Esophagus (tissue), 2 donors: Measurements from ENCODE around the gene ZSCAN21. TPM values are rescaled to one million over a fixed set of nuclear protein-coding genes. Genes with fewer than 3 reads are reported as not detected.
A peak's percentile ranks its signal among the peaks of the same experiment; 100 is the strongest.
"Not testable (repeated sequence)": the region's sequence is repeated elsewhere in the genome, so short reads cannot be mapped to it uniquely, and the experiment has no call there.

Source experiments
- H3K27ac ChIP-seq, 2 donors: one replicate each; pipeline ENCODE4 v1.5.1; 2013; ENCODE audit warnings: low read depth in 2 of 2, mild to moderate bottlenecking in 2 of 2, inconsistent platforms in 1 of 2, low read length in 1 of 2, moderate library complexity in 1 of 2
- H3K27me3 ChIP-seq, 2 donors: one replicate each; pipeline ENCODE4 v1.6.1; 2013; ENCODE audit warnings: low read length in 2 of 2, control low read depth in 1 of 2, mild to moderate bottlenecking in 1 of 2; ENCODE audit not compliant: insufficient read depth in 2 of 2, control insufficient read depth in 1 of 2
- H3K36me3 ChIP-seq, 2 donors: one replicate each; pipeline ENCODE4 v1.6.1; 2013; ENCODE audit warnings: low read length in 1 of 2; ENCODE audit not compliant: control insufficient read depth in 2 of 2, insufficient read depth in 2 of 2
- H3K4me1 ChIP-seq, 2 donors: one replicate each; pipeline ENCODE4 v1.6.1; 2013; ENCODE audit warnings: low read length in 1 of 2; ENCODE audit not compliant: control insufficient read depth in 2 of 2, insufficient read depth in 2 of 2
- H3K4me3 ChIP-seq, 2 donors: one replicate each; pipeline ENCODE4 v1.5.1; 2013; ENCODE audit warnings: low read length in 2 of 2, mild to moderate bottlenecking in 2 of 2, low read depth in 1 of 2, moderate library complexity in 1 of 2
- H3K9me3 ChIP-seq, 2 donors: one replicate each; pipeline ENCODE4 v1.6.1; 2013; ENCODE audit warnings: mild to moderate bottlenecking in 2 of 2, low read depth in 1 of 2, low read length in 1 of 2, moderate library complexity in 1 of 2; ENCODE audit not compliant: control insufficient read depth in 2 of 2, insufficient read depth in 1 of 2
- WGBS, 2 donors: extraction: QIAGEN DNeasy Blood & Tissue Kit; methylation state at CpG; one replicate each; pipeline ENCODE4 v1.1.7; 2013; 5-methylcytosine and 5-hydroxymethylcytosine counted together
- polyA plus RNA-seq, 2 donors: library from polyadenylated mRNA; stranded (reverse); fragments of 200-250 nt; gene quantifications; one replicate each; pipeline ENCODE4 v1.2.3, GENCODE V29; 2013
- donor health status: healthy with polysubstance abuse.
- donor health status: Bipolar disorder and iron deficiency.

Gene ZSCAN21
- 1 to 10 TPM; 3.8 to 3.9 TPM for polyA plus RNA-seq

DNA sequence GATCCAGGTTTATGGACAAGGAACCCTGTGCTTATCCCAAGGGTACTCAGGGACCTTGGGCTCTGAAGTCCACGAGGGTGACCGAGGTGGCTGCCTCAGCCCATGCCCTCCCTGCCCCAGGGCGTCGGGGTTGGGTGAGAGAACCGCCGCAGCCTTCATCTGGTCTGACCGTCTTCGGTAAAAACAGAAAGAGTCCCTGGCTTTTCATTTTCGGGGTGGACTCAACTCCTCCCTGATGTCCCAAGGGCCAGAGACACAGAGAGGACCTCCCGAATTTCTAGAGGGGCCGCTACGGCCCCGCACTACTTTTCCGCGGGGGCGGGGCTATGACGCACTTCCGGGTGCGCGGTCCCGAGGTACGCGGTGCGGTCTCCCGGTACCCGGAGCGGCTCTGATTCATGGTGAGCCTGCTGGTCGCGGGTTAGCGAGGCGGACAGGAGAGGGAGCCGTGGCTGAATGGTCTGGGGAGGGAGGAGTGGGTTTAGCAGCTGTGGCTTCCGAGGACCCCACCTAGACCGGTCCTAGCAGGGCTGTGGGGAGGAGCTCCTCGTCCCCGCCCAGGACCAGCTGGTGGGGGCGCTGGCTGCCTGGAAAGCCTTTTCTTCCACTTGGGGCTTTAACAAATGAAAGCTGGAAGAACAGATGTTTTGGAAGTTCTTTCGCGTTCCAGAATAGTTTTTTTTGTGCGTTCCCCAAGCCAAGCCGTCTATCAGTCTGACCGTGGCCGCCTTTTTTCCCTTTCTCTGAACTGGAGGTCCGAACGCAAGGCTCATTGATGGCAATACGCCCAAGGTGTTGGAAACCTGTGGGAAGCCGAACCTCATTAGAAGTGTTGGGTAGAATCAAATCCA lies at the start of gene ZSCAN21:
ZSCAN21 (plus strand) TSS at position 334 of the 851 bp plus-strand sequence. CDS start 7,233 bp downstream, outside the sequence.
- Histone ChIP-seq H3K9me3 (no peaks in the 10 kb centered on the region), H3K27me3 (no peaks in the 10 kb centered on the region), H3K4me1 (no peaks in the 10 kb centered on the region), H3K27ac (peak within 1 kb of the TSS; percentile 92 to 99), H3K36me3 (no peaks in the 10 kb centered on the region), H3K4me3 (peak within 1 kb of the TSS; percentile 58 to 86)
- WGBS, 2 donors, result 1% methylated on average over 46 to 47 of the region's 47 CpGs

DNA sequence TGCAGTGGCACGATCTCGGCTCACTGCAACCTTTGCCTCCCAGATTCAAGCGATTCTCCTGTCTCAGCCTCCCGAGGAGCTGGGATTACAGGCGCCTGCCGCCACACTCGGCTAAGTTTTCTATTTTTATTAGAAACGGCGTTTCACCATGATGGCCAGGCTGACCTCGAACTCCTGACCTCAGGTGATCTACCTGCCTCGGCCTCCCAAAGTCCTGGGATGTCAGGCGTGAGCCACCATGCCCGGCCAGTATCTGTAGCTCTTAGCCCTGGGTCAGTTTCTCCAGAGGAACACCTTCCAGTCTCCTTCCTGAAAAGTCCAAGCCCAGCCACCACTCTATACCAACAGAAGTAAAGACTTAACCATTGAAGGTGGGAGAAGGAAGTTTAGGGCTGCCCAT lies 49.3 kb upstream of the ZSCAN21 start:
- H3K4me3 ChIP-seq, result no peak overlapping the region
- WGBS, 2 donors, result 78 to 92% methylated on average over 13 of the region's 13 CpGs
- H3K36me3 ChIP-seq, result no peaks in the 10 kb centered on the region
- H3K9me3 ChIP-seq, result no peaks in the 10 kb centered on the region
- no peaks in the 10 kb centered on the region for H3K27me3 ChIP-seq
- H3K4me1 ChIP-seq, result peaks cover 0 to 2% of the 10 kb centered on the region in 2 donors
- H3K27ac ChIP-seq, result no peak overlapping the region

DNA sequence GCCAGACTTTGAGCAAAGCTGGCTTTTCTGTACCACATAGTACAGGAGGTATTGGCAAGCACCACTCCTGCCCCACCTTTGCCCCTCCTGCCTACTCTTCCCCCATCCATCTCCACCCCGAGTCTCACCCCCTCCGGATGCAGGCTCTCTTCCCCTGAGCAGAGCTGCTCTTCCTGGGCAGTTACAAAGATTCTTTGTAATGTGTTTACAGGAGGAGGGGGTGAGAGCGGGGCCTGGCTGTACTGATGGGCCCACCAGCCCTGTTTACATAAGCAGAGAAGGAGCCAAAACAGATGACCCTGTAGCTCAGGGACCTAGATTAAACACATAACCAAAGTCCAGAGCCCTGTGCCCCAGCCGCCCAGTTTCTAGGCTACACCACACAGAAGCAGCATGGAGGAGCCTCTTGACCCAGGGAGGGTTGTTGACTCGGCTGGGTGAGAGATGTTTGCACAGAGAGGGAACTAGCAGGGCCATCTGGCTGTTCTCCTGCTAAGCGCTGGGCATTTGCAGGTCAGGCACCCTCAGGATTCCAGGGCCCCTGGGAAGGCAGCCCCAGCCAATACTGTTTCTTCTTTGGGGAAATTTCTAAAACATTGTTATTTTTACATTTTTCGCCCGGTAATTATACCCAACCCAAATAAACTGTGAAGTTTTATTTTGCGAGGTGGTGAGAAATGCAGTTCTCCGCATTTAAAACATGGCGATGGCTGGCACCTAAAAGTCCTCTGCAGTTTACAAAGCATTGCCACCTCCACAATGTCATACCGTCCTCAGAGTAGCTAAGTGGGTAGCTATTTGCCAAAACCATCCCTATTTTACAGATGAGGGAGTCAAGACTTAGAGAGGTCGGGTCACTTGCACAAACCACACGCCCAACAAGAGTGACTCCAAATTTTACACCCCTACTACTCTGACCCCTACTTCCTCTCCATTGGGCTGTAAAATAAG lies 45.6 kb upstream of the ZSCAN21 start:
- H3K9me3 ChIP-seq, result no peaks in the 10 kb centered on the region
- 59 to 67% methylated on average over 14 of the region's 14 CpGs for WGBS, 2 donors
- no peaks in the 10 kb centered on the region for H3K27me3 ChIP-seq
- H3K36me3 ChIP-seq, result no peaks in the 10 kb centered on the region
- no peak overlapping the region for H3K4me3 ChIP-seq
- peaks cover 0 to 7% of the 10 kb centered on the region in 2 donors for H3K4me1 ChIP-seq
- no peak overlapping the region for H3K27ac ChIP-seq

DNA sequence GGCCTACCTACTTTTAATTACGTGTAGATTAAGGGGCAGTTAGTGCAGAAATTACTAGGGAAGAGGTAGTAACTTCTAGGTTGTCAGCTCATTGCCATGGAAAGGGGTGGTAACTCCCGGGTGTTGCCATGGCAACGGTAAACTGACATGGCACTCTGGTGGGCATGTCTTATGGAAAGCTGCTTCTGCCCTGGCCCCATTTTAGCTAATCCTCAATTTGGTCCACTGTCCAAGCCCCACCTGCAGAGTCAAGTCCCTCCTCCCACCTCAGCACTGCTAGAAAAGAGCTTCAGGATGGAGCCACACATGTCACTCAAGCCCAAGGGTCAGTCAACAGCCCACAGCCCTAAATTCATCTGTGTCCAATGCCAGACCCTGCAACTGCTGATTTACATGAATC lies 41.7 kb upstream of the ZSCAN21 start:
- Histone ChIP-seq H3K4me3 (no peak overlapping the region), H3K27ac (no peak overlapping the region)
- 69 to 71% methylated on average over 3 of the region's 3 CpGs for WGBS, 2 donors

DNA sequence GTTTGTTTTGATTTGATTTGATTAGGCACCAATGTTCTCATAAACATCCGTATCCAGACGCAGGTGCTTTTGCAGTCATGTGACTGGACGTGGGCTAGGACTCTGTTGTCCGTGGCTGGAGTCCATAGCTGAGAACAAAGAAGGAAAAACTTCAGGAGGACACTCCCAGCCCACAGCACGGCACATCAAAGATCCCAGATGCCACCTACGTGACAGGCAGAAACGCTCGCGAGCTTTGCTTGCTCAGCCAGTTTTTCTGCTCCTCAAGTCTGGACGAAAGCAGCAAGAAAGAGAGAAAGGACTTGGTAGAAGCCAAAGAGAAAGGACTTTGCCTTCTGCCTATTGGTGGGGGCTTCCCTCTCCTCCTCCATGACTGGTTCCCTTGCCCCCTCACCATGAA lies 41.0 kb upstream of the ZSCAN21 start:
- 35 to 39% methylated on average over 10 of the region's 10 CpGs for WGBS, 2 donors
- Histone ChIP-seq H3K27ac (peak overlapping the region; percentile 75), H3K9me3 (no peaks in the 10 kb centered on the region)

More for the DNA sequence above, 41.7 kb upstream of the ZSCAN21 start:
- Histone ChIP-seq H3K36me3 (no peaks in the 10 kb centered on the region), H3K27me3 (no peaks in the 10 kb centered on the region), H3K4me1 (peaks cover 2 to 11% of the 10 kb centered on the region in 2 donors), H3K9me3 (no peaks in the 10 kb centered on the region)

DNA sequence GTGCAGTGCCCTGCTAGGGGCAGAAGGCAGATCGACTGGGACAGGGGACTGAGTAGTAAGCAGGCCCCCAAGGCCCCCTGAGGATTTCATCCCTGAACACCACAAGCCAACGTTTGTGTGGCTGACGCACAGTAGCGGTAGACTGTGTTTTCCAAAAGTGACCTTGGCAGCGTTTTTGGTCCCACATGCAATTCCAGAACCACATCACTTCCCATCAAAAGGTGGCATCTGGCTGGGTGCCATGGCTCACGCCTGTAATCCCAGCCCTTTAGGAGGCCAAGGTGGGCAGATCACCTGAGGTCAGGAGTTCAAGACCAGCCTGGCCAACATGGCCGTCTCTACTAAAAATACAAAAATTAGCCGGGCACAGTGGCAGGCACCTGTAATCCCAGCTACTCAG lies 39.6 kb upstream of the ZSCAN21 start:
- H3K36me3 ChIP-seq, H3K4me3 ChIP-seq, H3K27me3 ChIP-seq, H3K9me3 ChIP-seq, H3K27ac ChIP-seq: not testable (repeated sequence)
- 69 to 76% methylated on average over 8 of the region's 8 CpGs for WGBS, 2 donors
- H3K4me1 ChIP-seq, result peaks cover 2 to 11% of the 10 kb centered on the region in 2 donors

More for the DNA sequence above, 41.0 kb upstream of the ZSCAN21 start:
- H3K36me3 ChIP-seq, result no peaks in the 10 kb centered on the region
- H3K27me3 ChIP-seq, result no peaks in the 10 kb centered on the region
- H3K4me3 ChIP-seq, result no peak overlapping the region
- H3K4me1 ChIP-seq, result peaks cover 2 to 11% of the 10 kb centered on the region in 2 donors

DNA sequence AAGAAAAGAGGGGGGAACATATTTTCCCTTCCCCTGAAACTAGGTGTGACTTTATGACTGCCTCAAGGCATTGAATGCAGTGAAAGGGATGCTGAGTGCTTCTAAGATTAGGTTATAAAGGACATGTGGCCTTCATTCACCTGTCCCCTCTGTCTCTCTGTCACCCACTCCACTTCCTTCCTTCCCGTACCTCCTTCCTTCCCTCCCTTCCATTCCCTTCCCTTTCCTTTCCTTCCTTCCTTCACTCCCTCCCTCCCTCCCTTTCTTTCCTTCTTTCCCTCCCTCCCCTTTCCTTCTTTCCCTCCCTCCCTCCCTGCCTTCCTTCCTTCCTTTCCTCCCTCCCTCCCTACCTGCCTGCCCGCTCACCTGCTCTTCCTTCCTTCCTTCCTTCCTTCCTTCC lies 38.7 kb upstream of the ZSCAN21 start:
- no peak overlapping the region for H3K27ac ChIP-seq
- WGBS, 2 donors, result 68% methylated on average over 2 of the region's 2 CpGs
- H3K27me3 ChIP-seq, result no peaks in the 10 kb centered on the region
- H3K4me1 ChIP-seq, result peaks cover 2 to 11% of the 10 kb centered on the region in 2 donors
- no peaks in the 10 kb centered on the region for H3K36me3 ChIP-seq
- no peaks in the 10 kb centered on the region for H3K9me3 ChIP-seq
- H3K4me3 ChIP-seq, result no peak overlapping the region

DNA sequence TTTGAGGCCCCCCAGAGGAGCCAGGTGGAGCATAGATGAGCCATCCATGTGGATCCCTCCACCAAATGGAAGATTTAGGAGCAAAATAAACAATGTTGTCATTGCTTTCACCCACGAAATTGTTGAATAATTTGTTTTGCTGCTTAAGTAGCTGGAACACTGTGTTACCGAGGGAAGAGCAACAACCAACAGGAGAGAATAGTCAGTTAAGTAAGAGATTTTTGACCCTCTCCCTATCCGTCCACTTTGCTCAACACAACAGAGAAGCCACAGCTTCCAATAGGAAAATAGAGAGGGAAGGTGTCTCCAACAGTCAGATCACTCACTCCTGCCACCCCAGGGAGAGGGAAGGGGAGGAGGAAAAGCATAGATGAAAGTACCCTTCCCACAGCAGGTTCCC lies 38.1 kb upstream of the ZSCAN21 start:
- Histone ChIP-seq H3K4me1 (peaks cover 2 to 11% of the 10 kb centered on the region in 2 donors), H3K36me3 (no peaks in the 10 kb centered on the region), H3K27ac (no peak overlapping the region), H3K9me3 (no peaks in the 10 kb centered on the region), H3K27me3 (no peaks in the 10 kb centered on the region), H3K4me3 (no peak overlapping the region)
- 52 to 59% methylated on average over 3 of the region's 3 CpGs for WGBS, 2 donors
